ENCODE data around the gene WDR88.
"Not testable (repeated sequence)": the region's sequence is repeated elsewhere in the genome, so short reads cannot be mapped to it uniquely, and the experiment has no call there.

WDR88 gene

GRCh38 chr19:33156334-33156733, 24.4 kb downstream of the WDR88 start:
- no peak for TF ChIP-seq CTCF (conservative IDR thresholded peaks at IDR 0.05; ENCODE audit: low read length)
- H3K4me3 ChIP-seq (ENCODE audit: low read length) = no peak overlapping the region
- peak; percentile 66 for DNase-seq (ENCODE audit: low read depth)

GRCh38 chr19:33157906-33158305, 26.0 kb downstream of the WDR88 start:
- no peak for TF ChIP-seq CTCF (conservative IDR thresholded peaks at IDR 0.05; ENCODE audit: low read length)
- no peak for DNase-seq (ENCODE audit: low read depth)
- H3K4me3 ChIP-seq (ENCODE audit: low read length) = no peak overlapping the region

- H3K4me3 ChIP-seq (ENCODE audit: low read length) = no peak overlapping the region
- no peak for DNase-seq (ENCODE audit: low read depth)
- no peak for TF ChIP-seq CTCF (conservative IDR thresholded peaks at IDR 0.05; ENCODE audit: low read length)
Observed at GRCh38 chr19:33158365-33158764, 26.5 kb downstream of the WDR88 start.

GRCh38 chr19:33159149-33159548, 27.2 kb downstream of the WDR88 start:
- no peak for TF ChIP-seq CTCF (conservative IDR thresholded peaks at IDR 0.05; ENCODE audit: low read length)
- DNase-seq (ENCODE audit: low read depth) = no peak
- H3K4me3 ChIP-seq (ENCODE audit: low read length) = no peak overlapping the region

- H3K4me3 ChIP-seq (ENCODE audit: low read length) = no peak overlapping the region
- DNase-seq (ENCODE audit: low read depth) = no peak
- no peak for TF ChIP-seq CTCF (conservative IDR thresholded peaks at IDR 0.05; ENCODE audit: low read length)
Observed at GRCh38 chr19:33159893-33160292, 28.0 kb downstream of the WDR88 start.

- TF ChIP-seq CTCF (conservative IDR thresholded peaks at IDR 0.05; ENCODE audit: low read length) = no peak
- no peak for DNase-seq (ENCODE audit: low read depth)
- no peak overlapping the region for H3K4me3 ChIP-seq (ENCODE audit: low read length)
Observed at GRCh38 chr19:33161201-33161600, 29.3 kb downstream of the WDR88 start.

- no peak overlapping the region for H3K4me3 ChIP-seq (ENCODE audit: low read length)
- TF ChIP-seq CTCF (conservative IDR thresholded peaks at IDR 0.05; ENCODE audit: low read length) = no peak
- no peak for DNase-seq (ENCODE audit: low read depth)
Observed at GRCh38 chr19:33163481-33163880, 31.6 kb downstream of the WDR88 start.

- not testable (repeated sequence) for DNase-seq (ENCODE audit: low read depth); H3K4me3 ChIP-seq (ENCODE audit: low read length)
Observed at GRCh38 chr19:33166037-33166436, 34.1 kb downstream of the WDR88 start.

Measured in AG10803 (cell line).